GM21825 (cell line): ENCODE measurements around the gene TMC5.

ENCODE experiments used
- ATAC-seq: cut with Tn5 transposase; IDR thresholded peaks from one replicate; pipeline ENCODE4 v1.9.1; 2021; ENCODE audit warnings: mild to moderate bottlenecking, moderate library complexity; ENCODE audit not compliant: unreplicated experiment

The TMC5 gene

DNA sequence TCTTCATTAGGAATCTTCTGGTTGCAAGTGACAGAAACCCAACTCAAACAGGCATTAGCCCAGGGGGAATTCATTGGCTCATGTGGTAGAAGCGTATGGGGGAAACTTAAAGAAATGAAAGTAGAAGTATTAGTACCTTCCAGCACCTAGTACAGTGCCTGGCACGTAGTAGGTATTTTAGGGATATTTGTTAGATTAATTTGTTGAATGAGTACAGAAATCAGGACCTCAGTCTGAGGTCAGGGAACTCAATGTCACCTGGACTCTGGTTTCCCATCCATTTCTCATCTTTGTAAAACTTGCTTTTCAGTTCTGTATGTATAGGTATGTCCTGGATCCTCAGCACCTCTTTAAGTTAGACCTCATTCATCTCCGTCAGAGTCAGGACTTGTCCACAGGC is 32.5 kb downstream of the TMC5 start:
- ATAC-seq, result no peak

DNA sequence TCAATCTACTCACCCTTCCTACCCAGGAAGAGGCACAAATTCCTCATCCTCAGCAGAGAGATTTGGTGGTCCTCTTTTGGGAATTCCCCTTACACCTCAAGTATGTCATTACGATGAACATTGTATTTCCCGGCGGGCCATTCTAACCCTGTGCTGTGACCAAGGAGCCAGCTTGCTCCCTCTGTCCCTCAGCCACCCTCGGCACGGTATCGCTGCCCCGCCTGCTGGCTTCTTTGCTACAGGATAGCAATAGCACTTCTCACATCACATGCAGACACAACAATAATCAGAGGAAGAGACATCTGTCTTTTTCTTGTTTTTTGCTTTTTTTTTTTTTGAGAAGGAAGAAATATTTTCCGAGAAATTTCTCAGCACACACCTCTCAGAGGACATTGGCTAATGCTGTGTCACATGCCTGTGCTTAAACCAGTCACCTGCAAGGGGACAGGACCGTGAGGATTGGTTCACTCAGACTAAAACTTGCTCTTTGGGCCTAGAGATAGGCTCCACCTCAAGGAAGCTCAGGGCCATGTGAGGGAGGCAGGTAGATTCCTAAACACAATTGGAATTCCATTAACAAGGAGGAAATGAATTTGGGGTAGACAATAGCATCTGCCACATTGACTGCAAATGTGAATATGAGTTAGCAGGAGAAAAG is 41.2 kb downstream of the TMC5 start:
- ATAC-seq, result no peak

DNA sequence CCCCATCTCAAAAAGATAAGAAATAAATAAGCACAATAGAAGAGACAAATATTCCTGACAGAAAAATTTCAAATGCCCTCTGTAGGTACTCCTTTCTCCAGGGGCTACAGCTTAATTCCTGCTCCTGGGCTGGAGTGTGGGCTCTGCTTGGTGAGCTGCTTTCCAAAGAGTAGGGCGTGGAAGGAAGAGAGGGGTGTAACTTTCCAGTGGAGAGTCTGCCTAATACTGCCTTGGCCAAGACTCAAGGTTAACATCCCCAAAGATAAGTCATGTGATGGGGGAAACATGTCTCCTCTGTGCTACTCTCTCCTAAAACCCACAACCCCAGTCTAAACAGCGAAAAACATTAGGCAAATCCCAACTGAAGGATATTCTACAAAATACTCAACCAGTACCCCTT is 42.7 kb downstream of the TMC5 start:
- no peak for ATAC-seq

DNA sequence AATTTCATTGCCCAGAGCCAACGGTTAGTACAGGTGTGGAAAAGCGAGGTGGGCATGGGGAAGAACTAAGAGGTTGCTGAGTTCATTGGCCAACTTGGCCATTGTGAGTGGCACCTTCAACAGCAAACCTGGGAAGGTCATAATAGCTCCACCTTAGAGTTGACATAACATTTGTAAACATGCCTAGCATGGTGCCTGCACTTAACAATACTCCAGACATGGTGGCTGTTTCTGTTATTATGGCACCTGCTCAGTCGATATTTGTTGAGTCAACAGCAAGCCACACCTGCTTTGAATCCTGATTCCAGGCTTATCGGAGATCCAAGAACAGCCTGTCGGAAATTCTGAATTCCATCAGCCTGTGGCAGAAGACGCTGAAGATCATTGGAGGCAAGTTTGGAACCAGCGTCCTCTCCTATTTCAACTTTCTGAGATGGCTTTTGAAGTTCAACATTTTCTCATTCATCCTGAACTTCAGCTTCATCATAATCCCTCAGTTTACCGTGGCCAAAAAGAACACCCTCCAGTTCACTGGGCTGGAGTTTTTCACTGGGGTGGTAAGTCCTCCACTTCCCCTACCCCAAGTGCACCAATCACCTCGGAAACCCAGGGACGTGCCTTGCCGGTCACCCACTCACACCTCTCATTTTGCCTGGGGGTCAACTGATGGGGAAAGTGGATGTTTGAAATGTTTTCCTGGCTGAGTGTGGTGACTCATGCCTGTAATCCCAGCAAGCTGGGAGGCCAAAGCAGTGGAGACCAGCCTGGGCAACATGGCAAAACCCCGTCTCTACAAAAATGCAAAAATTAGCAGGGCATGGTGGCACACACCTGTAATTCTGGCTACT is 46.0 kb downstream of the TMC5 start:
- no peak for ATAC-seq

DNA sequence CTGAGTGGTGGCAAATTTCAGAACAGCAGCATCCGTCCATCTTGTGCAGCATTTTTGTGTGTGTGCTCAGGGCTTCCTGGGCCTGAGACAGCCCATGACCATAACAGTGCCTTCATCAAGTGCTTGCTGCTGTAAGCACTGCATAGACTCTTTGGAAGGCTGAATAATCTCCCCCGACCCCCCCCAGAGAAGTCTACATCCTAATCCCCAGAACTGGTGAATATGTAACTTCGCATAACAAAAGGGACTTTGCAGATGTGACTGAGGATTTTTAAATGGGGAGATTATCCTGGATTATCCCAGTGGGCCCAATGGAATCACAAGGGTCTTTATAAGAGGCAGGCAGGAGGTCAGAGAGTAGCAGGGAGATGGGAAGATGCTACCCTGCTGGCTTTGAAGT is 50.6 kb downstream of the TMC5 start:
- ATAC-seq, result no peak

DNA sequence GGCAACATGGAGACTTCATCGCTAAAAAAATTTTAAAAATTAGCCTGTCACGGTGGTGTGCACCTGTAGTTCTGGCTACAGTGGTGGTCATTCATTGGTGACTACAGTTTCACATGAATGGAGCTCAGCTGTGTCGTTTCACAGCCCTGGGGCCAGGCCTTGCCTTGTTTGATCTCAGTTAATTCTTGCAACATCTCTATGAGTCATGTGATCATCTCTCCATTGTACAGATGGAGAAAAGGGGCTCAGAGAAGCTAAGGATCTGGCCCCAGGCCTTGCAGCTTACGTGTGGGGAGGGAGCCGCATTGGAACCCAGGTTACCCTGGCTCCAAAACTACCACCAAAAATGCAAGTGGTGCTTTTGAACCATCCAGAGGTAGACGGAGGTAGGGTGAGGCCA is 54.8 kb downstream of the TMC5 start:
- no peak for ATAC-seq

DNA sequence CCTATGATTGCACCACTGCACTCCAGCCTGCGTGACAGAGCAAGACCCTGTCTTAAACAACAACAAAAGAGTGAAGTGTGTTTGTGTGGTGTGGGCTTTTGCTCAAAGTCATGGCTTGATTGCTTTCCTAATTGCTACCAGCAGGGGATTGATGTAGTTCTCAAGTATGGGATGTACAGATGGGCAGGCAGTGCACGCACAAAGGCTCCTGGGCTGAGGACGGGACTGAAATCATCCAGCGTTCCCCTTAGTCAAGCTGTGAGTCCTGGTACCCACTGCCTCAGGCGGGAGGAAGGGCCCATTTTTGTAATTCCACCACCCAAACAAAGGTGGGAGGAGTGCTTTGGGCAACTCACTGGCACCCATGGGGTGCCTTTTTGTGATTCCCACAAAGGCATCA is 56.9 kb downstream of the TMC5 start:
- ATAC-seq, result no peak

DNA sequence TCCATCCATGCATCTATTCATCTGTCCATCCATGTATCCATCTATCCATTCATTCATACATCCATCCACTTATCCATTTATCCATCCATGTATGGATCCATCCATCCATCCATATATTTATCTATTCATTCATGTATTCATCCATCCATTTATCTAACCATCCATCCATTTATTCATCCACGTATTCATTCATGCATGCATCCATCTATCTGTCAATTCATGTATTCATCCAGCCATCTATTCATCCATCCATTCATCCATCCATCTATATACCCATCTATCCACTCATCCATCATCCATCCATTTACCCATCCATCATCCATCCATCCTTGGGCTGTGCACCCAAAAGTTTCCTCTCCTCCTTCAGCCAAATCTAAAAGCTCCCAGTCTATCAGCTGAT is 60.8 kb downstream of the TMC5 start:
- ATAC-seq, result no peak

DNA sequence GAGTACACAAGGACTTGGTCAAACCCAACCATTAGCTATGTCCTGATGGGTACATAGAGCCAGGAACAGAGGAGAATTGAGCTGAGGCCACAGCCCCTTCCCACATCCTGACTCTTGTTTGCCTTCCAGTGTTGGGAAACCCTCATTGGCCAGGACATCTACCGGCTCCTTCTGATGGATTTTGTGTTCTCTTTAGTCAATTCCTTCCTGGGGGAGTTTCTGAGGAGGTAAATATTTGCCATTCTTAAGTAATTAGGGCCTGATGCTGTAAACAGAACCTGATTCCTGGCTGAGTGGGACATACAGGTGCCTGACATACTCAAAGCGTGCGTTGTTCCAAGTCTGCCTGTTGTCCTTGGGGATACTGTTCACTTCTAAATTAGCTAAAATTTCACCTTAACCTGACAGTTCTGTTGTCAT is 61.6 kb downstream of the TMC5 start:
- no peak for ATAC-seq

DNA sequence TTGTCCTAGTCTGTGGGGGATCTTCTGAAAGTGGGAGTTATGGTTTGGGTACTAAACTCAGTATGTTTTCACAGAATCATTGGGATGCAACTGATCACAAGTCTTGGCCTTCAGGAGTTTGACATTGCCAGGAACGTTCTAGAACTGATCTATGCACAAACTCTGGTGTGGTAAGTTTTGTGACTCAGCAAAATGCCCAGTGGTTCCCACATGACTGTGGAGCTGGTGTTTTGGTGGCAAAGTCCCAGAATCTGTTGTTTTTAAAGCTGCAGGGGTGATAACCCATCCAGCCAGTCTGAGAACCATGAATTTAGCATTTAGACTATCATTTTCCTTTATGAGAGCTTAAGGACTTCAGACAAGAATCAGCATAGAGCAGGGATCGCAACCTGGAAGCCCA is 63.6 kb downstream of the TMC5 start:
- ATAC-seq, result no peak

DNA sequence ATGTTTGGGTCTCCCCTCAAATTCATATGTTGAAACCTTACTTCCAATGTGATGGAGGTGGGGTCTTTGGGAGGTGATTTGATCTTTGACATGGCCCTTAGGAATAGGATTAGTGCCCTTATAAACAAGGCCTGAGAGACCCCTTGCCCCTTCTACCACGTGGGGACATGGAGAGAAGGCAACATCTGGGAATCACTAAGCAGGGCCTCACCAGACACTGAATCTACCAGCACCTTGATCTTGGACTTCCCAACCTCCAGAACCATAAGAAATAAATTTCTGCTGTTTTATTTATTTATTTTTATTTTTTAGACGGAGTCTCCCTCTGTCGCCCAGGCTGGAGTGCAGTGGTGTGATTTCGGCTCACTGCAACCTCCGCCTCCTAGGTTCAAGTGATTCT is 64.1 kb downstream of the TMC5 start:
- no peak for ATAC-seq

DNA sequence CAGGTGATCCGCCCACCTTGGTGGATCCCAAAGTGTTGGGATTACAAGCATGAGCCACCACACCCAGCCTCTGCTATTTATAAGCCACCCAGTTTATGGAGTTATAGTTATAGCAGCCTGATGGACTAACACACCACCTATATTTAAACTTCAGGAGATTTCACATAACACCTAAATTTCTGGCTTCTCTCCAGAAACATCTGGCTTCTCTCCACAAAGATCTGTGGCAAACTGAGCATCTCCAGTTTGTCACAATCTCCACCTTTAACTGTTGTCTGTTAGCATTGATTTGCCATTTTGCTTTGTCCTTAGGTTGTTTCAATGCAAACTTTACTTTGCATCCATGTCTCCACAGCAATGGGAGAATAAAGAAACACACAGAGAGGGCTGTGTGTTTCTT is 64.6 kb downstream of the TMC5 start:
- ATAC-seq, result no peak

DNA sequence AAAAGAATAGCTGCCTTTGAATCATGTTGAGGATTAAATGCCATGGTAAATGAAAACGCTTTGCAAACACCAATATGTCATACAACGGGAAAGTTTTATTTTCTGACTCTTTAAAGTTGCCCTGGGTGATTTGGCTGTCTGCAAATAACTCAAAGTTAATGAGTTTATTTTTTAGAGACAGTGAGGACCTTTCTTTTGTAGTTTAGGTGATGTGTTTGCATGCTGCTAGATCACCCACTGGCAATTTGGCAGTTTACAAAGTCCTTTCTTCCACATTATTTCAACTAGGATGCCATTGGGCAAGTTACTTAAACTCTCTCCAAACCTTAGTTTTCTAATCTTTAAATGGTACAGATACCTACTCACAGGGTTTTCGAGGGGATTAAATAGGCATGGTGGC is 66.4 kb downstream of the TMC5 start:
- no peak for ATAC-seq

DNA sequence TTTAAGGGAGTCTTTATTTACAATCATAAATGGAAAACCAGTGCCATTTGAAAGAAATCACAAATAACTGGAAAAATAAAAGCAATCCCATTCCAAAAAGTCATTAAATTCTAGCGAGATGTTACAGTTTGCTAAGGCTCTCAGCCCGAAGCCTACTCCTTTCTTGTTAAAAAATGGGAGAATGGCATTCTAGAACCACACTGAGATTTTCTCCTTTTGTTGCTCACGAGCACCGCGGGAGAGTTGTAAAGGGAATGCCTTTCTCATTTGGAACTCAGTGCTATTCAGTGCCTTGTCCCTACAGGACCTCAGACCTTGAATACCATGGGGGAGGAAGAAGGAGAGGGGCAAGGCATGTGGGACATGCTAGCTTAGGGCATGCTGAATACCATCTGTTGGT is 67.9 kb downstream of the TMC5 start:
- ATAC-seq, result no peak

DNA sequence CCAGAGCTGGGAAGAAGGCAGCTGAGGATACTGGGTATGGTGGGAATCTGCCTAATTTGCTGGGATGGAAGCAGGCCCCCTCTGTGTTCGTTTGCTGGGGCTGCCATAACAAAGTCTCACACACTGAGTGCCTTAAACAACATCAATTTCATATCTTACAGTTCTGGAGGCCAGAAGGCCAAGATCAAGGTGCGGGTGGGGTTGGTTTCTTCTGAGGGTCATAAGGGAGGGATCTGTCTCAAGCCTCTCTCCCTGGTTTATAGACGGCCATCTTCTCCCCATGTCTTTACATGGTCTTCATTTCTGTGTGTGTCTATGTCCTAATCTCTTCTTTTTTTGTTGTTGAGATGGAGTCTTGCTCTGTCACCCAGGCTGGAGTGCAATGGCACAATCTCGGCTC is 68.4 kb downstream of the TMC5 start:
- no peak for ATAC-seq

DNA sequence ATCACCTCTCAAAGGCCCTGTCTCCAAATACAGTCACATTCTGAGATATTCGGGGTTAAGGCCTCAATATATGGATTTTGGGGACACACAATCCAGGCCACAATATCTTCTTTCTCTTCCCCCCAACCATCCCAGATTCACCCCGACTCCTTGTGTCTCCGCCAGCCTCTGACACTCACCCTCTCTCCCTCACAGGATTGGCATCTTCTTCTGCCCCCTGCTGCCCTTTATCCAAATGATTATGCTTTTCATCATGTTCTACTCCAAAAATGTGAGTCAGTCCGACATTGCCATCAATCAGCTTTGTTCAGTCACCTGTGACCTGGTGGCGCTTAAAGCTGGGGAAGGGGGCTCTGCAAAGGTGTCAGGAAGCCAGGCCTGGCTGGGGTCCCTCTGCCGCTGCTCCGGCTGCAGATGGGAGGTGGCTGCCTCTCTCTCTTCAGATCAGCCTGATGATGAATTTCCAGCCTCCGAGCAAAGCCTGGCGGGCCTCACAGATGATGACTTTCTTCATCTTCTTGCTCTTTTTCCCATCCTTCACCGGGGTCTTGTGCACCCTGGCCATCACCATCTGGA is 69.2 kb downstream of the TMC5 start:
- ATAC-seq, result no peak

DNA sequence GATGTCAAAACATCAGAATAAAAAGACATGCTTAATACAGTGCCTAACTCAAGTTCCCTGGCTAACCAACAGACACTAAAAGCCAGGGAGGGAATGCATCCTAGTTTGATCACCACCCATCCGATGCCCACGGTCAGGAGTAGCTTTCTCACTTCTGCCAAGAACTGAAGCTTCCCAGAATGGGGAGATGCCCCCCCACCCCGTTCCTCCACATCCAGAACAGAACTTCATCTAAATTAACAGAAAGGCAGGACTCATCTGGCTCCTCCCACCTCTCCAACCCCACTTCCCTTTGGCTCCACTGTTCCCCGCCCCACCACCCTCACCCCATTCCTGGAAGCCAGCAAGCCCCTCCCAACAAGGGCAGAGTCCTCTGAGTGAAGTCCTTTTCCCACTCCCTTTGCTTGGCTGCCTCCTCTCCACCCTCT is 70.5 kb downstream of the TMC5 start:
- no peak for ATAC-seq

DNA sequence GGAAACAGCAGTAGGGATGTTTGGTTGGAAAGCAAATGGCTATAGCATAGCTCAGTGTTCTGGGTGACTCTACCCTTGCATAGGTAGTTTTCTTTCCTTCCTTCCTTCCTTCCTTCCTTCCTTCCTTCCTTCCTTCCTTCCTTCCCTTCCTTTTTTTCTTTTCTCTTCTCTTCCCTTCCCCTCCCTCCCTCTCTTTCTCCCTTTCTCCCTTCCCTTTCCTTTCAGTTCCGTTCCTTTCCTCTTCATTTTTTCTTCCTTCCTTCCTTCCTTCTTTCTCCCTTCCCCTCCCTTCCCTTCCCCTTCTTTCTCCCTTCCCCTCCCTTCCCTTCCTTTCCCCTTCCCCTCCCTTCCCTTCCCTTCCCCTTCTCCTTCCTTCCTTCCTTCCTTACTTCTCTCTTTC is 72.9 kb downstream of the TMC5 start:
- no peak for ATAC-seq

DNA sequence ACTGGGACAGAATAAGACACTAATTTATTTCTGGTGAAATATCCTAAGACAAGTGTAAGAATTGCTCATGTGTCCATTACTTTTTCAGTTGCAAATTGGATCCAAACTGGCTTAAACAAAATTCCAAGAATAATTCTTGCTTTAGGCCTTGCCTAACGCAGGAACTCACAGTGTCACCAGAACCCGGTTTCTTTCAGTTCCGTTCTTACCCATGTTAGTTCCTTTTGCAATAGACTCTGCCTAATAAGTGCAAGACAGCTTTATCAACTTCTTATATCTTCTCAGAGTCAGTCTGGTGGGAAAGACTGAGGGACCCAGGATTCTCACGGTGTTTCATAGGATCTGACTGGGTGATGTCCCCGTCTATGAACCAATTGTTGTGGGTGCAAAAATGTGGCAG is 79.5 kb downstream of the TMC5 start:
- no peak for ATAC-seq

DNA sequence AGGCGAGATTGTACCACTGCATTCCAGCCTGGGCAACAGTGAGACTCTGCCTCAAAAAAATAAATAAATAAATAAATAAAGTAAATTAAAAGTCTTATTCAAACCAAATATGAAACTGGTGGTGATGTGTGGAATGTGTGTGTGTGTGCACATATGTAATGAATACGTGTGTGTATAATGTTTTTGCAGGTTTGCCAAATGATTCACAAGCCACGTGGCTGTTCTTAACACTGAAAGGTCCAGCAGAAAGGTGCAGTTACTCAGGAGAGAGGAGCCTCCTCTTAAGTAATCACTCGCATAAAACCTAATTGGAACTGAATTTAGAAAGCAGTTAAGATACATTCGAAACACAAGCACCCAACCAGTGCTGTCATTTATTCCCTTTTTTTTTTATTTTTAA is 81.3 kb downstream of the TMC5 start:
- ATAC-seq, result no peak

DNA sequence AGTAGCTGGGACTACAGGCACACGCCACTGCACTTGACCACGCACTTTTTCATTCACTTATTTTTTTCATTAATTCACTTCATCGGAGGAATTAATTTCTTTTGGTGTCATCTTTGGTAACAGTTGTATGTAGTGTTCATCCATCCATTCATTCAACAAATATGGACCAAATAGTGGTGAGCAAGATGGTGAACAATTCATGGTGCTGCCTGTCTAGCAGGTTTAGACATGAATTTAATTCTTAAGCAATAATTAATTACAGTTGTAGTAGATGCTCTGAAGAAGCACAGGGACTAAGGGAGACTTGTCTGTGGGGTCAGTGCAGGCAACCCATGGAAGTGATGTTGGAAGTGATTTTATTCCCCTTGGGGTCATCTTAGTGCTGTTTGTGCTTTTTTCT is 81.8 kb downstream of the TMC5 start:
- no peak for ATAC-seq

DNA sequence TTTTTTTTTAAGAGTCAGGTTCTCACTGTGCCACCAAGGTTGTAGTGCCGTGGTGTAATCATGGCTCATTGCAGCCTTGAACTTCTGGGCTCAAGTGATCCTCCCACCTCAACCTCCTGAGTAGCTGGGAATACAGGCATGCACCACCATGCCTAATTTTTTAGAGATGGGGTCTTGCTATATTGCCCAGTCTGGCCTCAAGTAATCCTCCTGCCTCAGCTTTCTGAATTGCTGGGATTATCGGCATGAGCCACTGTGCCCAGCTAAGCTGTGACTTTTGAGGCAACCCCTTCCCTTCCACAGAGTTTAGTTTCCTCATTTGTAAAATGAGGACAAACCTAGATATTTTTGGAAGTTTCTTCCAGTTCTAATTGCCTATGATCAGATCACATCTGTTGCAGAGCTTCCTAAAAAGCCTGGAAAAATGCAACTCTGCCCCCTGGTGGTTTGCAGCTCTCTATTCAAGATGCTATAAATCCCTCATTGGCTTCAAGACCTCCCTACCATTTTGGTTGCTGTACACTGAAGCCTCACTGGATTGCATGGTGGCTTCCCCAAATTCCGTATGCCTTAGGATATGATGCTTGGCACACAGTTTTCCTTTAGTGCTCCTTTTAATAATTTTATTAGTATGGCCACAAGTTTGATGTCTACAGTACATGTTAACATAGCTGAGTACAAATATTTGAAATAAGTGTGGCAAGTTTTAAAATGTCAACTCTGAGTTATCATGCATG is 84.9 kb downstream of the TMC5 start:
- ATAC-seq, result no peak
